Keratinocyte (primary cell): Measurements from ENCODE around the gene CD34. TPM values are rescaled to one million over a fixed set of nuclear protein-coding genes. Genes with fewer than 3 reads are reported as not detected.

Source experiments
- DNase-seq: peaks from one replicate; pipeline ENCODE4 v3.0.0-alpha.2; 2011; ENCODE audit warnings: low read depth, missing footprints, low spot score
- FAIRE-seq: peaks from 2 replicates; lab custom pipeline; 2011; peaks lifted over from hg19 to GRCh38; lab: Jason Lieb, UNC
- H2AFZ ChIP-seq: 2 replicates; pipeline ENCODE4 v1.6.0; 2012; ENCODE audit warnings: low read length, control low read depth, inconsistent platforms; ENCODE audit not compliant: control insufficient read depth
- H3K27ac ChIP-seq: 2 replicates; pipeline ENCODE4 v1.5.1; 2011; ENCODE audit warnings: low read length; ENCODE audit not compliant: control insufficient read depth, insufficient read depth
- H3K27me3 ChIP-seq: 3 replicates; pipeline ENCODE4 v1.6.0; 2011; ENCODE audit warnings: low read length; ENCODE audit not compliant: control insufficient read depth, insufficient read depth; ENCODE audit errors: extremely low read depth
- H3K36me3 ChIP-seq, 2 experiments: 2 replicates in 1 of 2; 3 replicates in 1 of 2; pipeline ENCODE4 v1.5.1; 2011; ENCODE audit warnings: low read length in 2 of 2, mild to moderate bottlenecking in 1 of 2; ENCODE audit not compliant: control insufficient read depth in 2 of 2, insufficient read depth in 2 of 2; ENCODE audit errors: extremely low read depth in 1 of 2
- H3K4me1 ChIP-seq: 3 replicates; pipeline ENCODE4 v1.5.1; 2011; ENCODE audit warnings: low read length; ENCODE audit not compliant: control insufficient read depth, insufficient read depth; ENCODE audit errors: extremely low read depth
- H3K4me2 ChIP-seq: 3 replicates; pipeline ENCODE4 v1.6.0; 2011; ENCODE audit warnings: low read depth, low read length; ENCODE audit not compliant: control insufficient read depth, insufficient read depth; ENCODE audit errors: extremely low read depth
- H3K4me3 ChIP-seq, 3 experiments: fragments of 200-600 bp in 1 of 3; sonication (generic) in 1 of 3; 2 replicates in 2 of 3; 3 replicates in 1 of 3; pipeline ENCODE4 v1.5.1; 2011 to 2016; ENCODE audit warnings: low read length in 3 of 3, mild to moderate bottlenecking in 3 of 3, control low read depth in 2 of 3, inconsistent platforms in 1 of 3, low read depth in 1 of 3, mixed read lengths in 1 of 3, mixed run types in 1 of 3, moderate library complexity in 1 of 3; ENCODE audit not compliant: control insufficient read depth in 2 of 3, insufficient read depth in 2 of 3; ENCODE audit errors: extremely low read depth in 1 of 3
- H3K79me2 ChIP-seq: 2 replicates; pipeline ENCODE4 v1.6.0; 2012; ENCODE audit warnings: low read length; ENCODE audit not compliant: control insufficient read depth, insufficient read depth
- H3K9ac ChIP-seq: 3 replicates; pipeline ENCODE4 v1.6.0; 2011; ENCODE audit warnings: low read length; ENCODE audit not compliant: control insufficient read depth, insufficient read depth; ENCODE audit errors: extremely low read depth
- H3K9me1 ChIP-seq: 3 replicates; pipeline ENCODE4 v1.6.0; 2011; ENCODE audit warnings: low read length; ENCODE audit not compliant: control insufficient read depth, insufficient read depth; ENCODE audit errors: extremely low read depth
- H3K9me3 ChIP-seq: 2 replicates; pipeline ENCODE4 v1.5.1; 2012; ENCODE audit warnings: low read depth, low read length; ENCODE audit not compliant: control insufficient read depth
- H4K20me1 ChIP-seq: 3 replicates; pipeline ENCODE4 v1.6.0; 2011; ENCODE audit warnings: low read length; ENCODE audit not compliant: control insufficient read depth, insufficient read depth; ENCODE audit errors: extremely low read depth
- CTCF ChIP-seq, 3 experiments: IDR thresholded peaks in 1 of 3; conservative IDR thresholded peaks in 1 of 3; optimal IDR thresholded peaks in 1 of 3; 2 replicates in 2 of 3; 3 replicates in 1 of 3; pipeline versions ENCODE3 to v1.5.1; 2011; ENCODE audit warnings: low read length in 3 of 3, mild to moderate bottlenecking in 3 of 3, moderate library complexity in 2 of 3, control low read depth in 1 of 3, inconsistent platforms in 1 of 3; ENCODE audit not compliant: insufficient read depth in 2 of 3; ENCODE audit errors: extremely low read depth in 1 of 3
- EZH2 ChIP-seq: IDR thresholded peaks from one replicate; pipeline ENCODE4 v1.6.1; 2012; ENCODE audit warnings: inconsistent platforms, mild to moderate bottlenecking, low read length, moderate library complexity
- dilution Hi-C: fragments of 300-500 bp; cut with MboI; formaldehyde crosslinking; loops from one replicate; pipeline ENCODE4 v1.7.0; 2020; ENCODE audit warnings: low sequenced_read_pairs; ENCODE audit not compliant: extremely low pct_ligation_motif_present
- polyA plus RNA-seq, 5 experiments: library from polyadenylated mRNA; depleted of rRNA in 3 of 5; stranded (reverse) in 3 of 5; stranded (forward) in 1 of 5; unstranded in 1 of 5; fragments of >200 nt; gene quantifications; 1 replicate in 1 of 5; 2 replicates in 3 of 5; 3 replicates in 1 of 5; pipeline versions ENCODE4 v1.2.1 to v1.2.3, GENCODE V29; 2011 to 2012; ENCODE audit warnings: missing spikeins in 2 of 5, low read depth in 1 of 5, low replicate concordance in 1 of 5

CD34 gene
- polyA plus RNA-seq, 1 donor (not counting 4 experiments of a cell fraction or from before 2014, with no cell fraction given), result 0.03 TPM

DNA sequence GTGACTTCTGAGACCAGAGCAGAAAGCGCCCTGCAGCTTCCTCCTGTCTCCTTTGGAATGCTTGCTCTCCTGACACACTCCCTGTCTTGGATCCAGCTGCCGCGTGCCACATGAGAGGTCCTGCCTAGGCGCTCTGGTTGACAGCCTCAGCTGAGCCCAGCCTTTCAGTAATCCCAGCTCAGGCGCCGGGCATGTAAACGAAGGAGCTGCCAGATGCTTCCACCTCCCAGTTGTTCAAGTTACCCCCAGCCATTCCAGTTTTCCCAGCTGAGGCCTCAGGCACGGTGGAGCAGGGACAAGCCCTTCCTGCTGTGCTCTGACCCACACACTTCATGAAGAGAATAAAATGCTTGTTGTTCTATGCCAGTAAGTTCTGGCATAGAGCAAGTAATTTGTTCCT lies 14.3 kb upstream of the CD34 start:
- no peak overlapping the region for H3K9ac ChIP-seq
- H3K36me3 ChIP-seq, result no peaks in the 10 kb centered on the region
- no peaks in the 10 kb centered on the region for H3K9me1 ChIP-seq
- H3K79me2 ChIP-seq, result no peaks in the 10 kb centered on the region
- peak overlapping the region; percentile 66 for H2AFZ ChIP-seq
- no peak for FAIRE-seq
- H4K20me1 ChIP-seq, result no peaks in the 10 kb centered on the region
- no peak overlapping the region for H3K4me2 ChIP-seq
- peaks cover 15% of the 10 kb centered on the region for H3K27me3 ChIP-seq
- H3K4me3 ChIP-seq, result no peak overlapping the region
- no peak for DNase-seq
- TF ChIP-seq EZH2, result no peak
- TF ChIP-seq CTCF (optimal IDR thresholded peaks at IDR 0.05 in 1 of 3, IDR thresholded peaks at IDR 0.05 in 1 of 3, conservative IDR thresholded peaks at IDR 0.05 in 1 of 3; ENCODE audit: extremely low read depth in 1 of 3, insufficient read depth in 2 of 3, low read length in 3 of 3), result no peak
- dilution Hi-C loops, result no loop called here
- no peak overlapping the region for H3K27ac ChIP-seq
- peaks cover 4% of the 10 kb centered on the region for H3K4me1 ChIP-seq
- H3K9me3 ChIP-seq, result no peaks in the 10 kb centered on the region

DNA sequence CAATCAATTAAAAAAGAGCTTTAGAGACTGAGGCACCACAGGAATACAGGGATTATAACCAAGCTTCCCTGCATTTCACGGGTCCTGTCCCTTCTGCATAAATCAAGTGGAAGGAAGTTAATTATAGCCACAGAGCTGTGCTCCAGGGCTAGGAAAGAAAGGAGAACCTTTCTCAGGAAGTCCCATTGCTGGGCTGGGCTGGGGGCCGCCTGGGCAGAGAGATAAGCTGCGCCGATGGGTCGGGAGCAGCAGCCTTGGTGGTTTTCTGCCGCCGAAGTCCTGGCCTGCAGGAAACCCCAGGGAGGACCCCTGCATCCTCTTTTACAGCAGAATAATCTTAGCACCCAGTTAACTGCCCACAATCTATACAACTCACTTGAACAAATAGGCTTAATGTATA lies 12.6 kb upstream of the CD34 start:
- FAIRE-seq, result no peak
- Histone ChIP-seq H3K27ac (no peak overlapping the region), H3K9ac (no peak overlapping the region), H3K4me3 (no peak overlapping the region), H2AFZ (no peak overlapping the region), H3K27me3 (peaks cover 15% of the 10 kb centered on the region), H4K20me1 (no peaks in the 10 kb centered on the region), H3K79me2 (no peaks in the 10 kb centered on the region), H3K9me3 (no peaks in the 10 kb centered on the region), H3K9me1 (no peaks in the 10 kb centered on the region), H3K4me1 (peaks cover 4% of the 10 kb centered on the region), H3K36me3 (no peaks in the 10 kb centered on the region), H3K4me2 (no peak overlapping the region)
- dilution Hi-C loops, result no loop called here
- TF ChIP-seq EZH2, result no peak
- no peak for TF ChIP-seq CTCF (optimal IDR thresholded peaks at IDR 0.05 in 1 of 3, IDR thresholded peaks at IDR 0.05 in 1 of 3, conservative IDR thresholded peaks at IDR 0.05 in 1 of 3; ENCODE audit: extremely low read depth in 1 of 3, insufficient read depth in 2 of 3, low read length in 3 of 3)
- DNase-seq, result no peak
